Measurements from ENCODE around the gene HP.
"Not testable (repeated sequence)": the region's sequence is repeated elsewhere in the genome, so short reads cannot be mapped to it uniquely, and the experiment has no call there.

DNA sequence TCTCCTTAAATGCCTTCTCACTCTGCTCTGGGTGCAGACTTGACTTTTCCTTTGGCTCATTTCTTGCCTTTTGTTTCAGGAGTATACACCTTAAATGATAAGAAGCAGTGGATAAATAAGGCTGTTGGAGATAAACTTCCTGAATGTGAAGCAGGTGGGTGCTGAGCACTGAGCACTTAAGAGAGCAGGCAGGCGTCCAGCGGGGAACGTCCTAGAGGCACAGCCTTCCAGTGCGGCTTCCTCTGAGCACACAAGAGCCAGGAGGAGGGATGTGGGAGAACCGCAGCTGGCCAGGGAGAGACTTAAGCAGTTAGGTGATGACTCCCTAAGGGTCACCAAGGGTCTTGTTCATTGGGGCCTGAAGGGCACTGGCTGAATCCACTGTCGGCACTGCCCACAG, 3.0 kb downstream of the HP start:
- TF ChIP-seq, protein P1, sequence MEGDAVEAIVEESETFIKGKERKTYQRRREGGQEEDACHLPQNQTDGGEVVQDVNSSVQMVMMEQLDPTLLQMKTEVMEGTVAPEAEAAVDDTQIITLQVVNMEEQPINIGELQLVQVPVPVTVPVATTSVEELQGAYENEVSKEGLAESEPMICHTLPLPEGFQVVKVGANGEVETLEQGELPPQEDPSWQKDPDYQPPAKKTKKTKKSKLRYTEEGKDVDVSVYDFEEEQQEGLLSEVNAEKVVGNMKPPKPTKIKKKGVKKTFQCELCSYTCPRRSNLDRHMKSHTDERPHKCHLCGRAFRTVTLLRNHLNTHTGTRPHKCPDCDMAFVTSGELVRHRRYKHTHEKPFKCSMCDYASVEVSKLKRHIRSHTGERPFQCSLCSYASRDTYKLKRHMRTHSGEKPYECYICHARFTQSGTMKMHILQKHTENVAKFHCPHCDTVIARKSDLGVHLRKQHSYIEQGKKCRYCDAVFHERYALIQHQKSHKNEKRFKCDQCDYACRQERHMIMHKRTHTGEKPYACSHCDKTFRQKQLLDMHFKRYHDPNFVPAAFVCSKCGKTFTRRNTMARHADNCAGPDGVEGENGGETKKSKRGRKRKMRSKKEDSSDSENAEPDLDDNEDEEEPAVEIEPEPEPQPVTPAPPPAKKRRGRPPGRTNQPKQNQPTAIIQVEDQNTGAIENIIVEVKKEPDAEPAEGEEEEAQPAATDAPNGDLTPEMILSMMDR (IDR thresholded peaks at IDR 0.05) = not testable (repeated sequence)
- not testable (repeated sequence) for TF ChIP-seq POLR2A (IDR thresholded peaks at IDR 0.05)
